ENCODE data around the gene NPC1L1. TPM values are rescaled to one million over a fixed set of nuclear protein-coding genes. Genes with fewer than 3 reads are reported as not detected.

NPC1L1 gene
- total and polyA plus RNA-seq, 2 of the 13 experiments (the other 11 are each of a cell fraction or from before 2014, with no cell fraction given) = 4.8 to 14.5 TPM

GRCh38 chr7:44561962-44562621 lies 21.0 kb upstream of the NPC1L1 start (continued):
- no peak for TF ChIP-seq DMTF1 (CRISPR knock-in tag; IDR thresholded peaks at IDR 0.05)
- TF ChIP-seq ATF4 (CRISPR knock-in tag; IDR thresholded peaks at IDR 0.05) = no peak; a peak in 1 of 4 replicates
- no peak for TF ChIP-seq SNRNP70 (IDR thresholded peaks at IDR 0.05; ENCODE audit: low read depth, low read length)
- TF ChIP-seq AFF4 (CRISPR knock-in tag; IDR thresholded peaks at IDR 0.05) = no peak
- TF ChIP-seq ZBTB40 (IDR thresholded peaks at IDR 0.05) = no peak
- peak; percentile 66; the same call in 1 of the 2 replicates for TF ChIP-seq ZBTB40 (CRISPR knock-in tag; IDR thresholded peaks at IDR 0.05)
- TF ChIP-seq IRF9 (CRISPR knock-in tag; IDR thresholded peaks at IDR 0.05; ENCODE audit: borderline replicate concordance) = no peak
- TF ChIP-seq PCBP2 (optimal IDR thresholded peaks at IDR 0.05; ENCODE audit: low read depth, low read length, poor library complexity, severe bottlenecking) = no peak

Measured in HepG2 (cell line).